ENCODE measurements around the gene SHKBP1. TPM values are rescaled to one million over a fixed set of nuclear protein-coding genes. Genes with fewer than 3 reads are reported as not detected.

SHKBP1 gene
- total and polyA plus RNA-seq, 2 of the 13 experiments (the other 11 are each of a cell fraction or from before 2014, with no cell fraction given), result 16.2 to 17.4 TPM

- TF ChIP-seq MNT (IDR thresholded peaks at IDR 0.05), result peak; percentile 45
- TF ChIP-seq TAF1 (CRISPR knock-in tag; IDR thresholded peaks at IDR 0.05), result no peak
- TF ChIP-seq IRF2 (CRISPR knock-in tag; IDR thresholded peaks at IDR 0.05), result peak; percentile 69; the same call in 1 of the 2 replicates
- no peak for TF ChIP-seq ZNF275 (CRISPR knock-in tag; IDR thresholded peaks at IDR 0.05; ENCODE audit: borderline replicate concordance)
- peak; percentile 95 for TF ChIP-seq ZNF770 (CRISPR knock-in tag; IDR thresholded peaks at IDR 0.05)
- TF ChIP-seq RFX3 (CRISPR knock-in tag; IDR thresholded peaks at IDR 0.05), result no peak
- TF ChIP-seq ZNF362 (CRISPR knock-in tag; IDR thresholded peaks at IDR 0.05; ENCODE audit: borderline replicate concordance), result no peak
- peak; percentile 92 for TF ChIP-seq RXRA (CRISPR knock-in tag; IDR thresholded peaks at IDR 0.05)
- 0 out of 2 replicates have a peak, but pooled peaks have one; percentile 60 for TF ChIP-seq ZNF264 (CRISPR knock-in tag; IDR thresholded peaks at IDR 0.05)
- TF ChIP-seq ZNF234 (CRISPR knock-in tag; conservative IDR thresholded peaks at IDR 0.05), result peak; percentile 31; the same call in 1 of the 2 replicates
- TF ChIP-seq KDM2A (CRISPR knock-in tag; IDR thresholded peaks at IDR 0.05; ENCODE audit: borderline replicate concordance, low read depth), result peak; percentile 89
- TF ChIP-seq RAD51 (IDR thresholded peaks at IDR 0.05; ENCODE audit: borderline replicate concordance), result no peak
- TF ChIP-seq XBP1 (CRISPR knock-in tag; IDR thresholded peaks at IDR 0.05), result no peak
- no peak for TF ChIP-seq ZNF75D (CRISPR knock-in tag; IDR thresholded peaks at IDR 0.05; ENCODE audit: borderline replicate concordance)
- TF ChIP-seq ATAD3A (CRISPR knock-in tag; IDR thresholded peaks at IDR 0.05), result no peak
- TF ChIP-seq NCOA2 (CRISPR knock-in tag; IDR thresholded peaks at IDR 0.05), result peak; percentile 85
- no peak for TF ChIP-seq ZNF670 (CRISPR knock-in tag; IDR thresholded peaks at IDR 0.05; ENCODE audit: borderline replicate concordance)
- TF ChIP-seq KMT2A (CRISPR knock-in tag; IDR thresholded peaks at IDR 0.05), result no peak
- TF ChIP-seq NCOA5 (CRISPR knock-in tag; IDR thresholded peaks at IDR 0.05), result no peak
- TF ChIP-seq ZNF629 (CRISPR knock-in tag; conservative IDR thresholded peaks at IDR 0.05), result no peak; the same call in 1 of the 2 replicates
- TF ChIP-seq ETV5 (CRISPR knock-in tag; IDR thresholded peaks at IDR 0.05; ENCODE audit: borderline replicate concordance), result peak; percentile 62
- no peak for TF ChIP-seq SMAD9 (CRISPR knock-in tag; IDR thresholded peaks at IDR 0.05)
- TF ChIP-seq GFI1 (CRISPR knock-in tag; IDR thresholded peaks at IDR 0.05; ENCODE audit: borderline replicate concordance), result peak; percentile 54; the same call in 1 of the 2 replicates
- no peak; the same call in 1 of the 2 replicates for TF ChIP-seq ZBTB34 (CRISPR knock-in tag; IDR thresholded peaks at IDR 0.05)
These were observed 26.9 kb downstream of the SHKBP1 start (continued) for GRCh38 chr19:40603389-40604170.
